Activated CD8-positive, alpha-beta memory T cell treated with anti-CD3 and anti-CD28 coated beads for 4 hours (primary cell): ENCODE results near the gene CDKN2A.

Experiments
- DNase-seq, 2 donors: peaks; one replicate each; pipeline ENCODE4 v3.0.0-alpha.2; 2020; ENCODE audit warnings: low read depth in 2 of 2

CDKN2A gene

GRCh38 chr9:21993893-21994555, at the start of gene CDKN2A:
TSS of gene CDKN2A (minus strand) at chr9:21994392.
- no peak for DNase-seq

DNA sequence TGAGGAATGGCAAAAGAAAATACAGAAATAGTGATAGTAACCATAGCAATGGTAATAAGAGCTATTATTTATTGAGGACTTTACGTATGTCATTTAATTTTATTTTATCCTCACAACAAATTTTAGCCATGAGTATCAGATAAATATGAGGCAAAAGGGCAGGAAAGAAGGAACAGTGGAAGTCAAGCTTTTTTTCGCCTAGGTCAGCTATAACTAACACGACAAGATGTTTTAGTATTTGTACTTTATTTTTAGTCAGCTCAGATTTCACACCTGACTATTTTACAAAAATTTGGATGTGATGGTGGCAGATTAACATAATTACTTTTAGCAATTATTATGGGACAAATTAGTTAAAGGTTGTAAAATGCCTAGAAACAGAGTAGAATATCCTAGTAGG, 49.7 kb upstream of the CDKN2A start:
- DNase-seq, result no peak

DNA sequence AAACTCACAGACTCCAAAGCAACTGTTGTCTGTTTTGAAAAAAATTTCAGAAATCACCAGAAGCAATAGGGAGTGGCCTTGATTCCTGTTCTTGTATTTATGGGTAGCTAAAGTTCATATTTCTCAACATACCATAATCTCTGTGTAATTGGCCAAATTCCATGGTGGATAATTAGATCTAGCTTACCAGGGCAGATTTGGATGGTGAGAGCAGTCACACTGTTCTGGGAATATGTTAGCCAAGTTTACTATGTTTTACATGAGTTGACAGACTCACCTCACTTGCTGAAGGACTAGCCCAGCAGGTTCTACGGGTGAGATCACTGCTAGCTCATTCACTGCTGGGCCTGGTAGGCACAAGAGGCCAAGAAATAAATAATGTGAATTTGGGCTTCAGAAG, 47.6 kb upstream of the CDKN2A start:
- DNase-seq, result no peak

GRCh38 chr9:22041344-22041743, 47.2 kb upstream of the CDKN2A start:
- no peak for DNase-seq

DNA sequence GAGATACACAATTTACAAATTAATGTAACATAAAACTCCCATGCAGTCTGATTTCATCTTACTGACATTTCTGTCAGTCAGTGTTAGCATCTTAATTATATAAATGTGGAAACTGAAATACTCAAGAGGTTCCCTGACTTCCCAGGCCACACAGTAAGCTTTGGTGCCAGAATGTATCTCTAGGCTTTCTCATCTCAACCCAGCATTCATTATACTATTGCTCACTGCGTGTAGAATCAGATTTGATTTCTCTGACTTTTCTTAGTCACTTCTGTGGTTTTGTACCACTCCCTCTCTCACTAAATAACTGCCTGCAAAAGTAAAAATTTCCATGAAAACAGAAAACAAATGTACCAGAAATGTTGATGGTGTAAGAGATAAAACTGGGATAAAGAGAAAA, 46.6 kb upstream of the CDKN2A start:
- DNase-seq, result no peak

DNA sequence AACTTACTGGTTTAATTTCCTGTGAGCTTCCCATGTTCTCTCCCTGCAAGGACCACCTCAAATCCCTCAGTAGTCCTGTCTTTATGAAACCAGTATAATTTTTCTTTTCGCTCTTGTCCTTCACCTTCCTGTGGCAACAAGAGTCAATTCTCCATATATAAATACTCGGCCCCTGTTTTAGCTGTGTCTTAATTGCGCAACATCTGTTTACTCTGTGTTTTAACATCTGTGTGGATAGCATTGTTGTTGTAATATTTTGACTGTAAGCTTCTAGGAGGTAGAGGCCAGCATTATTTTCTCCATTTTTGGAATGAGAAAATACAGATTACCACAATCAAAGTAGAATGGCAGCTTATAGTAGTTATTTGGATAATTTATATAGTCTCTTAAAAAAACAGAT, 45.1 kb upstream of the CDKN2A start:
- DNase-seq, result no peak

- no peak for DNase-seq
Measured at GRCh38 chr9:22037954-22038690, 43.9 kb upstream of the CDKN2A start.

DNA sequence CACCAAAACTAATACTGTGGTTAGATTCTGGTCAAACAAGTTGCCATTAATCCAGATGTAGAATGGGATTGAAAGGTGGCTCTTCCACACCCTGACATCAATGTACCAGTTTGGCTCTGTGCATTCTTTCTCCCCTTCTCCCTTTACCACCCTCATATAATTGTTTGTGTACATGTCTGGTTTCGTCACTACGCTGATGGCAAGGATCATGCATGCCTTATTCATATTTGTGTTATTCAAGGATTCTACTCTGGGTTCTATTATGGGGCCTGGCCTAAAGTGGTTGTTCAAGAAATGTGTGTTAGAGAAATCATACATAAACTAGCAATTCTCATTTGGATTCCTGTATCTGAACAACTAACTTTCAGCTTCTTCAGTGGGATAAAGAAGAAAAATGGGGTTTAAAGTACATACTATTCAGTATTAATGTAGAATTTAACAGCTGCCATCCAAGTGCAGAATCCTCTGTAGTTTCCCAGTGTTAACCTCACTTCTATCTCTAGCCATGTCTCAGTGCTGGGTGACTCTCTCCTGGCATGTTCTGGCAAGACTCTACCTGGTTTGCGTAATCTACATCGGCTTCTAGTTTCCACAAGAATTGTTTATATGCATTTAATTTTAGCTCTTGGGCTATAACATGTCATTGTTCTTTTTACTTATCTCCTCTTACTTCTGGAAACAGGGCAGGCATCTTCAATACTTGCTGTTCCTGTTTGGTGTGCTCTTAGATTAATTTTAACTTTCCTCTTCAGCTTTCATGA, 42.9 kb upstream of the CDKN2A start:
- DNase-seq, result no peak

DNA sequence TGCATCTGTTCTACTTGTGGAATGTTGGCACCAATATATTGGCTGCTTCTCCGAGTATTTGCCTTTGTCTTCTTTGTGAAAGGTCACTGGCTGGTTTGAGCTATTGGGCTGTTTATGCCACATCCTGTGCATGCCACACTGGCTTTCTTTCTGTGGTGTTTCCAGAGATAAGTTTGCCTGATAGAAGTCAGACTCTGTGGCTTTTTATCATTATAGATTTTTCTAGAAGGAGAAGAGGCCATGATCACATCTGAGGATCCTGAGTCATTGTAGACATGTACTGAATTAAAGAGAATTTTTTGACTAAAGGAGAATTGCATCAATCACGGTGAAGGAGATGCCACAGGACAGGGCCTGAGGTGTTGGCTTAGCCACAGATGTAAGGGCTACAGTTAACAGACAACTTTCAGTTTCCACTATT, 41.4 kb upstream of the CDKN2A start:
- DNase-seq, result no peak

GRCh38 chr9:22033012-22033630, 38.9 kb upstream of the CDKN2A start:
- no peak for DNase-seq

- DNase-seq, result no peak
Measured at GRCh38 chr9:22031655-22032411, 37.6 kb upstream of the CDKN2A start.

DNA sequence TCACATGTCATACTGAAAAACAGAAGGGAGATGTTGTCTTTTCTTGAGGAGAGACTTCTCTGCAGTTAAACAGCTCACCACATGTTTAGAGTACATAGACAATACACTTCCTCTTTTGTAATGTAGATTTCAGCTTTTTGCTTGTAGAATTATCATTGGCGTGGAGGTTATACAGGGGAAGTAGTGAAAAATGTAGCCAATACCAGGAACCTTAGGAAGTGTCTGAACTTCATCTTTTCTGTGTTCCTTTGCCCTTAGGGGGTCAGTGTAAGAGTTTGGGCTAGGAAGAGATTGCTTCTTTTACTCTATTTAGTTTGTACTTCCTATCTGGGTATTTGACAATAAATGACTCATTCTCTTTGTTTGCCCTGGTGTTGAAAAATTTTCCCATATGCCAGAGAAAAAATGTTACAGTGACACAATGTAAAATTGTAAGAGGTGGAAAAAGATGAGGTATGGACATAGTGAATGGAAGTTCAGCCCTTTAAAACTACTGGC, 36.0 kb upstream of the CDKN2A start:
- DNase-seq, result no peak

DNA sequence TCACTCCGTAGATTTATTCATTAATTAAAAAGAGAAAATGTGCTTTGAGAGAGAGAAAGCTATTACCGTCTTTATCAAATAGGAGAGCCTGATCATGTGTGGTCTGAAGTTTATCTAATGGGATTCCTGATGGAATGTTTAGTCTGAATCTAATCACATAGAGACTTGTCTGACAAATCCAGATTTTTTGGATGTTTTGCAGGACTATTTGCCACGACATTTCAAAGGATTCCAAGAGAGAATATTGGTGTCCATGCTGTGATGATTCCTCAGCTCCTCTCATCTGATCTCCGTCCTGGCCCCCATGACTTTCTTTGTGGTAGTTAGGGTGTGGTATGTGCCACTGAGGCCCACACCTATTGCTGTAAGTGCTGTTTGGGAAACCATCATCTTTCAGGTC, 35.0 kb upstream of the CDKN2A start:
- no peak for DNase-seq

DNA sequence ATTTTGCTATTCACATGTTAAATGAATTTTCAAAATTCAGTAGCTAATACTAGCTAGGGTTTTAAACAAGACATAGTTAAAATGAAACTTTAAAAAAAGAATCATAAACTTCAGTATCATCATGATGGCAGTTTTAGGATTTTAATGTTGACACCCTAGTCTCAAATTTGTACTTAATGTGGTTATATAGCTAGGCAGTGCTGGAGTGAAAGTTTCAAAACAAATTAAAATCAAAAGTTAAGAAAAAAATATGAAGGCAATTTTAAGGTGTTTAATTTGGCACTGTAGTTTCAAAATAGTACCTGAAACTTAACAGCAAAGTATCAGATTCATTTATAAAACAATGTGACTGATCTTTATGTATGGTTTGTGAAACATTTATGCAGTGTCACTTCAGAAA, 34.2 kb upstream of the CDKN2A start:
- no peak for DNase-seq

GRCh38 chr9:22026696-22027095, 32.5 kb upstream of the CDKN2A start:
- no peak for DNase-seq

- no peak for DNase-seq
Measured at GRCh38 chr9:22022396-22022795, 28.2 kb upstream of the CDKN2A start.

DNA sequence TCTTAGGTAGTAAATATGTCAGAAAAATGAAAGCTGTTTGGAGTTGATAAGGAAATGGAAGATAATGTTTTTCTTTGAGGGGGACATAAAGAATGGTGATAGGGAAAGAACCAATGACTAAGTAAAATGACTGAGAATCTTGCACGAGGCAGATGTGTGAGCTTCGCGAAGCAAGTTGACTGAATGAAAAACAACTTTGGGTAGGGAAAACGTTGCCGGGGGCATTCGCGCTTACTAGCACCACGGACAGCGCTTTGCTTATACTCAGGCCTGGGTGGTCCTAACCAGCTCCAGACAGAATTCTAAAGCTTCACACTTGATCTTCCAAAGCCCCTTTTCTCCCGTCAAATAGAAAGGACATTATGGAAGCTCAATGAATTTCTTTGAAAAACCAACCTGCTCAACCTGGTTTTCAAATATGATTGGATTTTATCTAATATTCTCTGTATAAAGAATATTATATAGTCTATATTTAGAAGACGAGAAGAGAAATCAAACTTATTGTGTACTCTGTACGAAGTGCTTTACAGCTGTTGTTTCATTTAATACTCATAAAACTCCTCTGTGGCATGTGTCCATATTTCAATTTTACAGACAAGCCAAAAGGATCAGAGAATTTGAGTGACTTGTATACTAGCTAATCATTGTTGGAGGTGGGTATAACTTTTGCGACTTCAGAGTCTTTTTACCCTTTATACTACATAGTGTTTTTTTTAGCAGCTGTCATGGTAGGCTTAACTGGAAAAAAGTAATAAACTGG, 16.9 kb upstream of the CDKN2A start:
- no peak for DNase-seq

DNA sequence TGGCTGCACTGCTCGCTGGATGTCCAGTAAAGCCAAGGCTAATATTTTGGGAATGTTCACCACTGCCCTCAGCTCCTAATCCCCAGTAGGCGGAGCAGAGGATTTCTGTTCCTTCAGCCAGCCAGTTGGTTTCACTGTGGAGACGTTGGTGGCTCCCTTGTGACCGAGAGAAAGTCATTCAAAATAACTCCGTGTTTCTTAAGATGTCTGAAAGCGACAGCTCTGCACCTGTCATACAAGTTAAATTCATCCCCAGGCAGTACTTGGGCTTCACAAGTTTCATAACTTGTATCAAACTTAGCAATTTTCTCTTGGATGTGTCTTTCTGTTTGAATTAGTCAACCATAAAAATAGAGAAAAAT, 15.3 kb upstream of the CDKN2A start:
- no peak for DNase-seq

GRCh38 chr9:22008717-22009505, 14.7 kb upstream of the CDKN2A start, which contains the start of gene CDKN2B:
TSS of gene CDKN2B (minus strand) at chr9:22009305. CDS start at chr9:22008953, 352 bp downstream.
- peak in 1 of 2 donors; percentile 31 for DNase-seq

GRCh38 chr9:22008384-22008716, 14.2 kb upstream of the CDKN2A start:
- no peak for DNase-seq
